Stimulated activated effector memory CD8-positive, alpha-beta T cell treated with anti-CD3 and anti-CD28 coated beads, Interleukin-12 subunit alpha, Interleukin-12 subunit beta, amount 100 ng/mL, for 72 hours (primary cell): ENCODE measurements around the gene RNF111.

ENCODE experiments used
- ATAC-seq: fragments of 150-1000 bp; cut with Tn5 transposase; 2 replicates; pipeline ENCODE4 v1.10.0; 2021
- DNase-seq, 2 donors: peaks; one replicate each; pipeline ENCODE4 v3.0.0; 2021 to 2022; ENCODE audit warnings: low spot score in 2 of 2
- H3K27ac Mint-ChIP-seq: one replicate; pipeline ENCODE4 v1.8.0; 2022; ENCODE audit warnings: mild to moderate bottlenecking, mixed read lengths
- H3K36me3 Mint-ChIP-seq: one replicate; pipeline ENCODE4 v1.8.0; 2022; ENCODE audit warnings: mild to moderate bottlenecking, mixed read lengths
- H3K4me1 Mint-ChIP-seq: one replicate; pipeline ENCODE4 v1.8.0; 2022; ENCODE audit warnings: mixed read lengths
- H3K4me3 Mint-ChIP-seq: one replicate; pipeline ENCODE4 v1.8.0; 2022; ENCODE audit warnings: mild to moderate bottlenecking, mixed read lengths
- H3K9me3 Mint-ChIP-seq: one replicate; pipeline ENCODE4 v1.8.0; 2022; ENCODE audit warnings: mixed read lengths

The RNF111 gene

GRCh38 chr15:59018833-59019232 is 31.4 kb downstream of the RNF111 start:
- Mint-ChIP-seq H3K9me3 (no peaks in the 10 kb centered on the region), H3K27ac (no peak overlapping the region), H3K4me3 (no peak overlapping the region), H3K4me1 (no peaks in the 10 kb centered on the region), H3K36me3 (peaks cover 36% of the 10 kb centered on the region)
- no peak for ATAC-seq
- no peak for DNase-seq

- ATAC-seq = no peak
Measured at GRCh38 chr15:59020322-59020721, 32.9 kb downstream of the RNF111 start.

GRCh38 chr15:59022188-59022587 is 34.7 kb downstream of the RNF111 start:
- no peak overlapping the region for H3K27ac Mint-ChIP-seq
- no peak overlapping the region for H3K4me3 Mint-ChIP-seq
- H3K4me1 Mint-ChIP-seq = peaks cover 5% of the 10 kb centered on the region
- no peaks in the 10 kb centered on the region for H3K9me3 Mint-ChIP-seq
- ATAC-seq (no peak), DNase-seq (no peak)
- H3K36me3 Mint-ChIP-seq = peaks cover 28% of the 10 kb centered on the region

More at GRCh38 chr15:59020322-59020721, 32.9 kb downstream of the RNF111 start:
- Mint-ChIP-seq H3K4me1 (no peaks in the 10 kb centered on the region), H3K4me3 (no peak overlapping the region), H3K9me3 (no peaks in the 10 kb centered on the region), H3K36me3 (peaks cover 31% of the 10 kb centered on the region), H3K27ac (no peak overlapping the region)
- no peak for DNase-seq

- peaks cover 33% of the 10 kb centered on the region for H3K4me1 Mint-ChIP-seq
- no peak overlapping the region for H3K27ac Mint-ChIP-seq
- no peak overlapping the region for H3K4me3 Mint-ChIP-seq
- ATAC-seq (peak; percentile 84), DNase-seq (no peak)
- no peaks in the 10 kb centered on the region for H3K9me3 Mint-ChIP-seq
- peaks cover 34% of the 10 kb centered on the region for H3K36me3 Mint-ChIP-seq
Measured at GRCh38 chr15:59026207-59026606, 38.7 kb downstream of the RNF111 start.

- ATAC-seq (peak; percentile 90), DNase-seq (no peak)
- peaks cover 45% of the 10 kb centered on the region for H3K36me3 Mint-ChIP-seq
- peaks cover 48% of the 10 kb centered on the region for H3K4me1 Mint-ChIP-seq
- H3K9me3 Mint-ChIP-seq = no peaks in the 10 kb centered on the region
- H3K4me3 Mint-ChIP-seq = no peak overlapping the region
- peak overlapping the region; percentile 78 for H3K27ac Mint-ChIP-seq
Measured at GRCh38 chr15:59028387-59028955, 41.0 kb downstream of the RNF111 start.

GRCh38 chr15:59029554-59029953 is 42.1 kb downstream of the RNF111 start:
- DNase-seq = no peak
- Mint-ChIP-seq H3K4me1 (peaks cover 50% of the 10 kb centered on the region), H3K36me3 (peaks cover 44% of the 10 kb centered on the region), H3K9me3 (no peaks in the 10 kb centered on the region), H3K4me3 (no peak overlapping the region), H3K27ac (peak overlapping the region; percentile 78)
- peak; percentile 46 for ATAC-seq

GRCh38 chr15:59035201-59035600 is 47.7 kb downstream of the RNF111 start:
- no peak overlapping the region for H3K4me3 Mint-ChIP-seq
- ATAC-seq (no peak), DNase-seq (no peak)
- H3K4me1 Mint-ChIP-seq = peaks cover 46% of the 10 kb centered on the region
- peaks cover 77% of the 10 kb centered on the region for H3K36me3 Mint-ChIP-seq
- H3K9me3 Mint-ChIP-seq = no peaks in the 10 kb centered on the region
- no peak overlapping the region for H3K27ac Mint-ChIP-seq

- H3K9me3 Mint-ChIP-seq = no peaks in the 10 kb centered on the region
- H3K4me1 Mint-ChIP-seq = peaks cover 30% of the 10 kb centered on the region
- peaks cover 72% of the 10 kb centered on the region for H3K36me3 Mint-ChIP-seq
- ATAC-seq = peak; percentile 80
- H3K4me3 Mint-ChIP-seq = peak overlapping the region; percentile 47
- no peak for DNase-seq
- peak overlapping the region; percentile 88 for H3K27ac Mint-ChIP-seq
Measured at GRCh38 chr15:59039225-59039624, 51.8 kb downstream of the RNF111 start.

GRCh38 chr15:59042041-59042440 is 54.6 kb downstream of the RNF111 start:
- DNase-seq = no peak
- no peak overlapping the region for H3K27ac Mint-ChIP-seq
- no peaks in the 10 kb centered on the region for H3K9me3 Mint-ChIP-seq
- peaks cover 57% of the 10 kb centered on the region for H3K36me3 Mint-ChIP-seq
- H3K4me3 Mint-ChIP-seq = no peak overlapping the region
- ATAC-seq = no peak
- H3K4me1 Mint-ChIP-seq = peaks cover 26% of the 10 kb centered on the region

- Mint-ChIP-seq H3K4me3 (no peak overlapping the region), H3K36me3 (peaks cover 53% of the 10 kb centered on the region), H3K27ac (no peak overlapping the region), H3K9me3 (no peaks in the 10 kb centered on the region), H3K4me1 (peaks cover 29% of the 10 kb centered on the region)
- ATAC-seq (no peak), DNase-seq (no peak)
Measured at GRCh38 chr15:59048897-59049296, 61.4 kb downstream of the RNF111 start.

GRCh38 chr15:59051873-59052861 is 64.7 kb downstream of the RNF111 start:
- Mint-ChIP-seq H3K4me3 (no peak overlapping the region), H3K9me3 (no peaks in the 10 kb centered on the region), H3K36me3 (peaks cover 78% of the 10 kb centered on the region), H3K4me1 (peaks cover 28% of the 10 kb centered on the region), H3K27ac (no peak overlapping the region)
- DNase-seq (no peak), ATAC-seq (no peak)

- peaks cover 84% of the 10 kb centered on the region for H3K36me3 Mint-ChIP-seq
- no peak overlapping the region for H3K27ac Mint-ChIP-seq
- no peak for DNase-seq
- H3K4me3 Mint-ChIP-seq = no peak overlapping the region
- peaks cover 28% of the 10 kb centered on the region for H3K4me1 Mint-ChIP-seq
- H3K9me3 Mint-ChIP-seq = no peaks in the 10 kb centered on the region
- no peak for ATAC-seq
Measured at GRCh38 chr15:59052915-59053407, 65.5 kb downstream of the RNF111 start.

GRCh38 chr15:59053482-59053881 is 66.0 kb downstream of the RNF111 start:
- ATAC-seq (peak; percentile 96), DNase-seq (no peak)
- Mint-ChIP-seq H3K4me1 (peaks cover 28% of the 10 kb centered on the region), H3K27ac (no peak overlapping the region), H3K9me3 (no peaks in the 10 kb centered on the region), H3K36me3 (peaks cover 84% of the 10 kb centered on the region), H3K4me3 (no peak overlapping the region)

- H3K9me3 Mint-ChIP-seq = no peaks in the 10 kb centered on the region
- no peak overlapping the region for H3K27ac Mint-ChIP-seq
- H3K4me1 Mint-ChIP-seq = no peaks in the 10 kb centered on the region
- no peak for DNase-seq
- no peak overlapping the region for H3K4me3 Mint-ChIP-seq
- peaks cover 100% of the 10 kb centered on the region for H3K36me3 Mint-ChIP-seq
- no peak for ATAC-seq
Measured at GRCh38 chr15:59059076-59059597, 71.7 kb downstream of the RNF111 start.

- no peak for DNase-seq
- no peak for ATAC-seq
- Mint-ChIP-seq H3K27ac (no peak overlapping the region), H3K9me3 (no peaks in the 10 kb centered on the region), H3K4me1 (no peaks in the 10 kb centered on the region), H3K4me3 (no peak overlapping the region), H3K36me3 (peaks cover 100% of the 10 kb centered on the region)
Measured at GRCh38 chr15:59060348-59060747, 72.9 kb downstream of the RNF111 start.
